Ectodermal cell (in vitro differentiated cells): ENCODE data around the gene ING5.

ENCODE experiments used
- H3K27ac ChIP-seq: 2 replicates; pipeline ENCODE4 v1.7.0; 2013; ENCODE audit warnings: mild to moderate bottlenecking, low read depth, low read length; ENCODE audit not compliant: insufficient read depth, poor library complexity, severe bottlenecking
- H3K27me3 ChIP-seq: 2 replicates; pipeline ENCODE4 v1.7.0; 2013; ENCODE audit warnings: mild to moderate bottlenecking, low read length; ENCODE audit not compliant: insufficient read depth, control insufficient read depth, poor library complexity, severe bottlenecking
- H3K36me3 ChIP-seq: one replicate; pipeline ENCODE4 v1.7.0; 2013; ENCODE audit warnings: low read length; ENCODE audit not compliant: control insufficient read depth, insufficient read depth
- H3K4me1 ChIP-seq: one replicate; pipeline ENCODE4 v1.7.0; 2013; ENCODE audit warnings: low read length; ENCODE audit not compliant: control insufficient read depth, insufficient read depth
- H3K4me3 ChIP-seq: 2 replicates; pipeline ENCODE4 v1.7.0; 2013; ENCODE audit warnings: low read depth, low read length, control low read depth; ENCODE audit not compliant: insufficient read depth
- H3K9me3 ChIP-seq: 2 replicates; pipeline ENCODE4 v1.7.0; 2013; ENCODE audit warnings: mild to moderate bottlenecking, low read length, moderate library complexity; ENCODE audit not compliant: control insufficient read depth
- WGBS, 2 experiments: methylation state at CpG; one replicate each; pipeline ENCODE4 v1.1.7; 2013; ENCODE audit warnings: missing lambda C conversion rate in 2 of 2; 5-methylcytosine and 5-hydroxymethylcytosine counted together

Gene ING5

DNA sequence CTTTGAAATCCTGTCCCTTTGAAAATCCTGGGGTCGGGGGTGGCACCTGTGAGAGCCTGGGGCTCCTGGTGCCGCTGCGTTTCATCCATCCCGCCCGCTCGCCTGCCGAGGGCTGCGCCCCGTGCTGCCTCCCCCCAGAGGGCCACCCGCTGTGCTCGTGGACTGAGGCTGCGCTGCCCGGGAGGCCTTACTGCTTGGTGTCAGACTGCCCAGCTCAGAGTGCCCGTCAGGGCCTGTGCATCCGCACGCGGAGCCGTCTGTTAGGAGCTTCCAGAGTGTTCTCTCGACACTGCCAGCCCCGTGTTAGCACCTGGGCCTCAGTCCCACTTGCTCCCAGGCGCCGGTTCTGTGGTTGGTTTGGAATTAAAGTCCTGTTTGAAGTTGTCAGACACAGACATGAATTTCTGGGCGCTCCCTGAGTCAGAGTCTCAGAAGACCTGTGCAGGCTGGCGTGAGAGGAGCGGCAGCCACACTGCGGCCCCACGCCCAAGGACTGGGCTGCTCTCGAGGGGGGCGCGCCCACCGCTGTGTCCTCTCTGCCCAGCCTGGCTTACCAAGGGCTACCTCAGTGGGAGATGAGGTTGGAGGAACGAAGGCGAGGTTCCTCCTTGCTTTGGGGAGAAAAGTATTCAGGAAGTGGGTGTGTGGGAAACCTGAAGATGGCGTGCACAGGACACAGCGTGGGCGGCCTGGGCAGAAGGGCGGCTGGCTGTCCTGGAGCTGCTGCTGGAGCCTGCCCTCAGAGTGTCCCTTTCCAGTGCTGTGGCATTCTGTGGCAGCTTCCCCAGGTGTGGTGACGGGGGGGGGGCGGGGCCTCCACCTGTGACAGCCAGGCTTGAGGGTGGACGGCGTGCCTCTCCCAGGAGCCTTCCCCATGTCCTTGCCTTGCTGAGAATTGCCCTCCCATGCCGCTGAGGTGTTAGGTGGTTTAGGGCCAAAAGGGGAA is 29.3 kb upstream of the ING5 start:
- no peak overlapping the region for H3K4me3 ChIP-seq
- no peaks in the 10 kb centered on the region for H3K9me3 ChIP-seq
- H3K4me1 ChIP-seq, result no peaks in the 10 kb centered on the region
- H3K27me3 ChIP-seq, result no peaks in the 10 kb centered on the region
- H3K27ac ChIP-seq, result no peak overlapping the region
- 95 to 96% methylated on average over 42 of the region's 42 CpGs for WGBS, 2 experiments
- peaks cover 28% of the 10 kb centered on the region for H3K36me3 ChIP-seq

DNA sequence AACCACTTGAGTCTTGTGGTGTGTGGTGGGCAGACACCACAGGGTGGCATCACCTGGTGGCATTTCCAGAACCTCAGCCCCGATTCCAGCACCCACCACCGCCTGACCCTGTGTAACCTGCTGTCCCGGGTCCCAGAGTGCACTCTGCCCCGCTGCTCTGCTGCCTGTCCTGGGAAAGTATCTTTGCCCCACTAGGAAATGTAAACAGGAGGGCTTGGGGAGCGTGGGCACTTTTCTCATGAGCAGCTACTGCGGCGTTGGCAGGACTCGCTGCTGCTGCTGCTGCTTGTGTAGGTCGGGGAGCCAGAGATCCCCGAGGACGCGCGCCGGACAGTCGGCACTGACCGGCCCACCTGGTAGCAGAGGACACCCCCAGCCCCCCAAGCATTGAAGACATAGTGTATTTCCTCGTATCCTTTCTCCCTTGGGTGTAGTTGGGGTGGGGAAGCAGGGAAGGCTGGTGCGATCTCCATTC is 28.6 kb upstream of the ING5 start:
- Histone ChIP-seq H3K27me3 (no peaks in the 10 kb centered on the region), H3K9me3 (no peaks in the 10 kb centered on the region), H3K4me1 (no peaks in the 10 kb centered on the region), H3K27ac (no peak overlapping the region), H3K36me3 (peaks cover 25% of the 10 kb centered on the region), H3K4me3 (no peak overlapping the region)
- 94 to 95% methylated on average over 18 of the region's 18 CpGs for WGBS, 2 experiments

DNA sequence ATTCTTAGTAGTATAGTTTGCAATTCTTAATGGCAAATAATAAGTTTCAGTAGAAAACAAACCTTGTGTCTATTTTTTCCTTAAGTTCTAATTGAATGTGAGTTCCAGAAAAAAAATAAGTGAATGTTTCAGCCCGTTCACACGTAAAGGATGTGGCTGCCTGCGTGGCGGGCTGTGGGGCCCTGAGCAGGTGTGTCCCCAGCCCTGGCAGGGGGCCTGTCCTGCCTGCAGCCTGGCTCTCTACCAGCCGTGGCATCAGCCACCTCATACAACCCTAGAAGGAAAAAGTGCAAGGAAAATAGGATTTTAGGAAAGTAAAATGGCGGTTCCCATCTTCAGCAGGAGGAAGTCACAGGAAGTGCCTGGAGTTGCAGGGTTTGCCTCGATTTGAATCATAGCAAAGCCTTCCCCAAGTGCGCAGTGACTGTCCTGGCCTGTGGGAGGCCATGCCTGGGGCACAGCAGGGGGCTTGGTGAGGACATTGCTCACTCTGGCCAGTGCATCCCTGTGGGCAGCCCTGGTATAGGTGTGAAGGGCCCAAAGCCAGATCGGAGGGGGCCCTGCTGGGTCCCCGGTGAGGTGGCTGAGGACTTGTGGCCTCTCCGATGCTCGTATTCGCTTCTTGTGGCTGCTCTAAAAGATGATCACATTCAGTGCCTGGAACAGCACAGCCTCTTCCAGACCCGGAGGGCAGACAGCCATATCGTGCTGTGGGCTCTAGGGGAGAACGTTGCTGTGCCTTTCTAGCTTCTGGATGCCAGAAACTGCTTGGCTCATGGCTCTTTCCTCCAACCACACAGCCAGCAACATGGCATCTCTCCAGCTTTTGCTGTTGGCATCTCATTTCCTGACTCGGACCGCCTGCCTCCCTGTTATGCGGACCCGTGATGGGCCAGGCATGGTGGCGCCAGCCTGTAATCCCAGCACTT is 27.8 kb upstream of the ING5 start:
- Histone ChIP-seq H3K9me3 (no peaks in the 10 kb centered on the region), H3K36me3 (peaks cover 28% of the 10 kb centered on the region), H3K27me3 (no peaks in the 10 kb centered on the region), H3K4me1 (no peaks in the 10 kb centered on the region), H3K4me3 (no peak overlapping the region), H3K27ac (no peak overlapping the region)
- WGBS, 2 experiments, result 92 to 94% methylated on average over 21 of the region's 21 CpGs

DNA sequence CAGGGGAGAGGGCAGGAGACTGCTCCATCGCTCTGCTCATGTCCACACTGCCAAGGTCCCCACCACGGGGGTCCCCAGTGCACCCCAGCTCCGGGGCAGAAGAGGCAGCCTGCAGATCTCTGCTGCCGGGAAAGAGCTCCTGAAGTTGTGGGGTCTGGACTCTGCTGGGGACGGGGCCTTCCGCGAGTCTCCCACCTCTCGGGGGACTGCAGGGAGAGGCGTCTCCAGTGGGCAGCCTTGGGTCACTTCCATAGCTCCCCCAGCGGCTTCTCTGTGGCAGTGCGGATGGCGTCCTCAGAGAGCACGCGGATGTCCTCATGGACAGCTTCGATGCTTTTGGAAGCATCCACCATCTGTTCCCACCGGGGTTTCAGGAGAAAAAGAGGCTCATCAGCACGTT is 26.0 kb upstream of the ING5 start:
- no peaks in the 10 kb centered on the region for H3K9me3 ChIP-seq
- H3K36me3 ChIP-seq, result peaks cover 36% of the 10 kb centered on the region
- no peaks in the 10 kb centered on the region for H3K4me1 ChIP-seq
- no peak overlapping the region for H3K4me3 ChIP-seq
- no peak overlapping the region for H3K27ac ChIP-seq
- 89 to 90% methylated on average over 17 of the region's 17 CpGs for WGBS, 2 experiments
- H3K27me3 ChIP-seq, result no peaks in the 10 kb centered on the region

DNA sequence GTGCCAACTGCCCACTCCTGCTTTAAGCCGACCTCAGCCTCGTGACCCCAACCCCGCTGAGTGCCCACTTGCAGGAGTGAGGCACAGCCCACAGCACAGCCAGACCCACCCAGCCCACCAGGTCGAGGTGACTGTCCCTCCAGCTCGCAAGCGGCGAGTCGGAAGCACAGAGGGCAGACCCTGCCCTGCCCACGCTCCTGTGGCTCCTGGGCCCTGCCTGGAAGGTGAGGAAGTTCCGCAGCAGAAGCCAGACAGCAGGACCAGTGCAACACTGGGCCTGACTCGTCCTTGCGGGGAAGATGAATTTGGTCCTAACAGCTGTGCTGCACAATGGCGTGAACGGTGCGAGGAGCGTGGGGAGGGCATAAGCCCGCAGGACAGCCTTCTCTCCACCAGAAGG is 25.2 kb upstream of the ING5 start:
- Histone ChIP-seq H3K4me1 (no peaks in the 10 kb centered on the region), H3K36me3 (peaks cover 29% of the 10 kb centered on the region), H3K27me3 (no peaks in the 10 kb centered on the region), H3K9me3 (no peaks in the 10 kb centered on the region), H3K4me3 (no peak overlapping the region), H3K27ac (no peak overlapping the region)
- WGBS, 2 experiments, result 94% methylated on average over 17 of the region's 17 CpGs

DNA sequence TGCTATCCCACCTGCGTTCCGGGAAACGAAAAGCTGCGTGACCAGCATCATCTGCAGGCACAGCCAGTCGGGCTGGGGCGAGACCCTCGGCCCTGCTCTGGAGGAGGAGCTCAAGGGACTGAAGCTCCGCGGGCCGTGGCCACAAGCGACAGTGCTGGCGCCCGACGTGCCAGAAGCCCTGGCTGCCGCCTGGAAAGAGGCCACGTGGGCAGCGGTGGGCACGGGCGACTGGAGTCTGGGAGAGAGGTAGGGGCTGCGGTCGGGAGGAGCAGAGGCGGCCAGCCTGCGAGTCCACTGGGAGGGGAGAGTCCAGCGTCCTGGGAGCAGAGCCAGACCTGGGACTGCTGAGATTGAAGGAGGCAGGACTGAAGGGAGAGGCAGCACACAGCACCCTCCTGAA is 24.4 kb upstream of the ING5 start:
- Histone ChIP-seq H3K27ac (no peak overlapping the region), H3K27me3 (no peaks in the 10 kb centered on the region), H3K36me3 (peaks cover 29% of the 10 kb centered on the region), H3K4me3 (no peak overlapping the region), H3K9me3 (no peaks in the 10 kb centered on the region), H3K4me1 (no peaks in the 10 kb centered on the region)
- WGBS, 2 experiments, result 93% methylated on average over 24 of the region's 24 CpGs

DNA sequence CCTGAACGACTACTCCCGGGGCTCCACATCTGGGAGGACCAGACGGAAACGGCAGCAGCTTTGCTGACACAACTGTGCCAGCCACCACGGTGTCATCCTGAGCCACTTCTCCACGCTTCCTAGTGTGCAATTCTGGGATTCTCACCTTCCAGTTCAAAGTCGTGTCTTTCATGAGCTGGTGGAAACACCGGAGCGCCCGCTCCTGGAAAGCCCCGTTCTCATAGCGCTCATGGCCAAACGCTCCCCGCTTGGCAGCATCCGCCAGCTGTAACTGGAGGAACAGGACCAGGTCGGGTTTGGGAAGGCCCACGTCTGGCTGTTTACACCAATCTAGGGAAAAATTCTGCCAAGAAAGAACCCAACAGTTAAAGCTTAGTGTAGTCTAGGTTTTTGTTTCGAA is 23.5 kb upstream of the ING5 start:
- Histone ChIP-seq H3K9me3 (no peaks in the 10 kb centered on the region), H3K27ac (no peak overlapping the region), H3K4me3 (no peak overlapping the region), H3K27me3 (no peaks in the 10 kb centered on the region), H3K4me1 (no peaks in the 10 kb centered on the region), H3K36me3 (peaks cover 29% of the 10 kb centered on the region)
- WGBS, 2 experiments, result 96% methylated on average over 18 of the region's 18 CpGs

DNA sequence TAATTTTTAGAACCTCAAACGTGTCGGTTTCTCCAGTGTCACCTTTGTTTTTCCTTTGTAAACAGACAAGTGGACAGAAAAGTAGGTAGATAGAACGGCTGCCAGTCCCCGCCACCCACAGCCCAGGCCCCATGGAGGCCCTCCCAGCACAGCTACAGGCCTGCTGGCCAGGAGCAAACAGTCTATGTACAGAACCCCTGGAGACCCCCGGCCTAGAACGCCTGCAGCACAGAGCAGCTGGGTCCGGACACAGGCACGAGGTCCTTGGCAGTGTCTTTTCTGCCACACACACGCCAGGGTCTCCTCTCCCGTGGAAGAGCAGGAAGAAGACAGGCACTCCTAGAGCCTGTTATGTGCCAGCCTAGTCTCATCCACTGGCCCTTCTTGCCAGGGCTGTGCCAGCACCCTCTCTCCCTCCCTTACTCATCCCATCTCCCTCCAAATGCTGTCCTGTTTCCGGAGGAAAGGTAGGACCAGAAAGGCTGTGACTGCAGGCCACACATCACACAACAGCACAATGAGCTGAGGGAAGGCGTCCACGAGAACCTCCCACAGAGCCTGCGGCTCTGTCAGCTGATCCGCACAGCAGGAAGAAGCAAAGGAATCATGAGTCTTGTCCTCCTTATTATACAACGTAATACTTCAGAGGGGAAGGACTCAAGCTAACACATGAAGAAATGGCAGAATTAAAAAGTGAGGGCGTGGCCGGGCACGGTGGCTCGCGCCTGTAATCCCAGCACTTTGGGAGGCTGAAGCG is 22.9 kb upstream of the ING5 start:
- Histone ChIP-seq H3K4me1 (no peaks in the 10 kb centered on the region), H3K36me3 (peaks cover 34% of the 10 kb centered on the region), H3K4me3 (no peak overlapping the region), H3K9me3 (no peaks in the 10 kb centered on the region), H3K27me3 (no peaks in the 10 kb centered on the region), H3K27ac (no peak overlapping the region)
- WGBS, 2 experiments, result 90% methylated on average over 22 of the region's 22 CpGs

DNA sequence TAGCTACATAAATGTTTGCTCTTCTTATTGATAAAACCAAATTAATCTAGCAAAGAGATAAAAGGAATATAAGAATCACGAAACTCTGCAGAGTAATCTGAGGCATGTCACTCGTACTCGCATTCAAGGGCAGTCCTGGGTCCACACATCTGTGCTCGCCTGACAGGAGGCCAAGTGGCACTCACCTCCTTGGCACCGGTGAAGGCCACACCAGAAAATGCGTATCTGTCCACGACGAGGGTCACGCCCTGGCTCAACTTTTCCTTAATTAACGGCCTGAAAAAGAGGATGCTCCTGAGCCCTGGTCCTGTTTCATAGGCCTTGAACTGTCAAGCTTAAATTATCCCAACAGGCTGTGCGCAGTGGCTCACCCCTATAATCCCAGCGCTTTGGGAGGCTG is 21.8 kb upstream of the ING5 start:
- no peak overlapping the region for H3K4me3 ChIP-seq
- H3K27me3 ChIP-seq, result no peaks in the 10 kb centered on the region
- H3K9me3 ChIP-seq, result no peaks in the 10 kb centered on the region
- 94 to 95% methylated on average over 12 of the region's 12 CpGs for WGBS, 2 experiments
- no peaks in the 10 kb centered on the region for H3K4me1 ChIP-seq
- H3K36me3 ChIP-seq, result peaks cover 39% of the 10 kb centered on the region
- H3K27ac ChIP-seq, result no peak overlapping the region
